GM12878 (cell line): ENCODE data around the gene HIVEP3. TPM values are rescaled to one million over a fixed set of nuclear protein-coding genes. Genes with fewer than 3 reads are reported as not detected.
"Not testable (repeated sequence)": the region's sequence is repeated elsewhere in the genome, so short reads cannot be mapped to it uniquely, and the experiment has no call there.

Experiments used
- ATAC-seq: fragments of 200-7000 bp; cut with Tn5 transposase; 3 replicates; pipeline ENCODE4 v1.9.1; 2020; ENCODE audit warnings: mild to moderate bottlenecking, moderate library complexity
- BruUV-seq: library from RNA; stranded (reverse); fragments of 400-500 nt; replicated peaks from 2 replicates; lab custom pipeline; 2021; lab: Mats Ljungman, UMichigan
- CTCF ChIA-PET: fragments of 300-600 bp; sonication (Branson Sonifier 250); formaldehyde crosslinking; extraction: SDS; loops from one replicate; lab custom pipeline; 2021; ENCODE audit warnings: inconsistent platforms; lab: Yijun Ruan, JAX
- POLR2A ChIA-PET: fragments of 350-600 bp; formaldehyde crosslinking; extraction: SDS; loops from one replicate; lab custom pipeline; 2021; ENCODE audit warnings: inconsistent platforms; lab: Charles Lee
- RAD21 ChIA-PET: fragments of 300-600 bp; sonication (Branson Sonifier 250); formaldehyde crosslinking; loops from one replicate; lab custom pipeline; 2023; ENCODE audit warnings: antibody characterized with exemption; ENCODE audit not compliant: unreplicated experiment; lab: Charles Lee
- SMC1A ChIA-PET: fragments of 300-600 bp; sonication (Branson Sonifier 250); formaldehyde crosslinking; loops from one replicate; lab custom pipeline; 2023; ENCODE audit not compliant: unreplicated experiment, uncharacterized antibody; lab: Charles Lee
- DNase-seq: peaks from one replicate; pipeline ENCODE4 v3.0.0-alpha.2; 2011; ENCODE audit warnings: low read depth, low spot score
- FAIRE-seq: peaks from 3 replicates; lab custom pipeline; 2011; peaks lifted over from hg19 to GRCh38; lab: Jason Lieb, UNC
- H2AFZ ChIP-seq: 2 replicates; pipeline ENCODE4 v1.6.0; 2011; ENCODE audit warnings: low read depth, low read length, control low read depth; ENCODE audit not compliant: control insufficient read depth
- H3K27ac ChIP-seq: 2 replicates; pipeline ENCODE4 v1.5.1; 2011; ENCODE audit warnings: control low read depth; ENCODE audit not compliant: control insufficient read depth, insufficient read depth
- H3K27me3 ChIP-seq, 2 experiments: replicated peaks in 1 of 2; 2 replicates each; pipeline versions ENCODE4 v1.6.0 to v1.6.1; 2011; ENCODE audit warnings: low read length in 1 of 2; ENCODE audit not compliant: control insufficient read depth in 2 of 2, insufficient read depth in 2 of 2
- H3K36me3 ChIP-seq, 2 experiments: 2 replicates each; pipeline ENCODE4 v1.5.1; 2011; ENCODE audit warnings: low read length in 1 of 2; ENCODE audit not compliant: control insufficient read depth in 2 of 2, insufficient read depth in 2 of 2
- H3K4me1 ChIP-seq: 2 replicates; pipeline ENCODE4 v1.6.1; 2011; ENCODE audit warnings: mild to moderate bottlenecking, low read length, moderate library complexity, mixed read lengths; ENCODE audit not compliant: control insufficient read depth, insufficient read depth
- H3K4me2 ChIP-seq: 2 replicates; pipeline ENCODE4 v1.6.0; 2011; ENCODE audit warnings: control low read depth; ENCODE audit not compliant: control insufficient read depth, insufficient read depth
- H3K4me3 ChIP-seq: fragments of 200-600 bp; sonication (generic); 2 replicates; pipeline ENCODE4 v1.5.1; 2016
- H3K79me2 ChIP-seq: 2 replicates; pipeline ENCODE4 v1.6.0; 2011; ENCODE audit warnings: low read length; ENCODE audit not compliant: control insufficient read depth, insufficient read depth
- H3K9ac ChIP-seq: 2 replicates; pipeline ENCODE4 v1.8.0; 2011; ENCODE audit warnings: low read length, control low read depth, mixed read lengths; ENCODE audit not compliant: control insufficient read depth, insufficient read depth
- H3K9me3 ChIP-seq: replicated peaks from 3 replicates; pipeline ENCODE4 v1.5.1; 2011; ENCODE audit warnings: mild to moderate bottlenecking, low read length; ENCODE audit not compliant: control insufficient read depth, insufficient read depth
- H4K20me1 ChIP-seq: 2 replicates; pipeline ENCODE4 v1.6.0; 2011; ENCODE audit not compliant: control insufficient read depth, insufficient read depth
- CBX5 ChIP-seq: sonication (generic); IDR thresholded peaks from 2 replicates; pipeline ENCODE4 v1.6.1; 2016; ENCODE audit warnings: low read depth, moderate library complexity, mild to moderate bottlenecking, inconsistent platforms
- IRF4 ChIP-seq: IDR thresholded peaks from 2 replicates; pipeline ENCODE4 v1.6.1; 2011; ENCODE audit warnings: low read depth, low read length
- KAT2A ChIP-seq: conservative IDR thresholded peaks from 2 replicates; pipeline ENCODE4 v1.6.1; 2011; ENCODE audit warnings: low read depth, low read length; ENCODE audit not compliant: control insufficient read depth
- KLF5 ChIP-seq: fragments of 450-650 bp; IDR thresholded peaks from 2 replicates; pipeline ENCODE4 v1.6.1; 2014; ENCODE audit warnings: mild to moderate bottlenecking; ENCODE audit not compliant: partially characterized antibody
- TCF12 ChIP-seq: IDR thresholded peaks from 2 replicates; pipeline ENCODE4 v1.6.1; 2011; ENCODE audit warnings: low read depth, mild to moderate bottlenecking, low read length
- YY1 ChIP-seq: IDR thresholded peaks from 2 replicates; pipeline ENCODE4 v1.6.1; 2011; ENCODE audit warnings: low read depth, mild to moderate bottlenecking, low read length
- ZNF24 ChIP-seq: fragments of 450-650 bp; IDR thresholded peaks from 2 replicates; pipeline ENCODE4 v1.6.1; 2017; ENCODE audit warnings: antibody characterized with exemption, mild to moderate bottlenecking
- ZNF687 ChIP-seq: fragments of 450-650 bp; IDR thresholded peaks from 2 replicates; pipeline ENCODE4 v1.6.1; 2017; ENCODE audit warnings: mild to moderate bottlenecking, moderate library complexity
- WGBS: methylation state at CpG from one replicate; pipeline ENCODE4 v1.1.6; 2016; ENCODE audit warnings: low lambda C conversion rate; ENCODE audit not compliant: insufficient replicate concordance, insufficient coverage; ENCODE audit errors: missing lambda C conversion rate; 5-methylcytosine and 5-hydroxymethylcytosine counted together
- in situ Hi-C: fragments of 300-500 bp; cut with MboI; formaldehyde crosslinking; loops from 9 replicates; pipeline ENCODE4 v1.14.3; 2018; ENCODE audit warnings: mixed read lengths
- intact Hi-C: fragments of 100-400 bp; cut with micrococcal nuclease; formaldehyde crosslinking; loops from one replicate; pipeline ENCODE4 v1.14.2; 2022; ENCODE audit not compliant: unreplicated experiment
- polyA plus RNA-seq, 11 experiments: library from polyadenylated mRNA; depleted of rRNA in 4 of 11; unstranded in 6 of 11; stranded (reverse) in 5 of 11; fragments of >200 nt; fragmentation: Nextera tagmentation in 4 of 11; fragmentation: Illumina TruSeq in 1 of 11; extraction: Ambion mirVana in 4 of 11; extraction: Trizol in 1 of 11; gene quantifications; 1 replicate in 1 of 11; 2 replicates in 10 of 11; pipeline versions ENCODE4 v1.2.1 to v1.2.3, GENCODE V29; 2011 to 2016; ENCODE audit warnings: inconsistent platforms in 2 of 11, missing spikeins in 2 of 11, low read depth in 1 of 11
- total RNA-seq, 4 experiments: library from RNA; depleted of rRNA in 3 of 4; stranded (reverse); fragments of >200 nt in 3 of 4; fragmentation: Illumina TruSeq in 1 of 4; extraction: Trizol in 1 of 4; gene quantifications; 2 replicates each; pipeline versions ENCODE4 v1.2.1 to v1.2.3, GENCODE V29; 2013 to 2021

The HIVEP3 gene
- total and polyA plus RNA-seq, 10 of the 15 experiments (the other 5 are each of a cell fraction or from before 2014, with no cell fraction given) = 1.8 to 13.6 (median 3.8) TPM

- peak overlapping the region; percentile 87 for H3K27ac ChIP-seq
- no peaks in the 10 kb centered on the region for H3K27me3 ChIP-seq
- BruUV-seq = no TSS peak
- peaks cover 19% of the 10 kb centered on the region for H3K9me3 ChIP-seq
- H3K9ac ChIP-seq = no peak overlapping the region
- H3K36me3 ChIP-seq = no peaks in the 10 kb centered on the region
- TF ChIP-seq KAT2A (no peak), ZNF24 (peak; percentile 96)
- peaks cover 6% of the 10 kb centered on the region for H3K79me2 ChIP-seq
- ChIA-PET SMC1A (interaction anchor here (1.5 to 2.3 kb wide), 2 partner anchors 56 to 85 kb away, joined by 3 to 7 read pairs; no protein-coding TSS in a partner anchor), CTCF (interaction anchor here (0.6 kb wide), 1 partner anchor 179 kb away, joined by 4 read pairs; no protein-coding TSS in a partner anchor), POLR2A (interaction anchor here (1.3 kb wide), 1 partner anchor 10 kb away, joined by 3 read pairs; no protein-coding TSS in a partner anchor), RAD21 (interaction anchor here (2.0 kb wide), 1 partner anchor 32 kb away, joined by 5 read pairs; no protein-coding TSS in a partner anchor)
- in situ Hi-C loops = no loop called here
- no peak for ATAC-seq
- H3K4me3 ChIP-seq = no peak overlapping the region
- H3K4me1 ChIP-seq = peaks cover 20% of the 10 kb centered on the region
- FAIRE-seq = no peak
- WGBS = 77% methylated on average over 2 of the region's 2 CpGs
- H2AFZ ChIP-seq = no peak overlapping the region
- H3K4me2 ChIP-seq = no peak overlapping the region
- no peaks in the 10 kb centered on the region for H4K20me1 ChIP-seq
- intact Hi-C loops = loop anchor here (10.0 kb wide), 2 partner anchors 197 to 227 kb away; no protein-coding TSS in a partner anchor
- no peak for DNase-seq
Observed at GRCh38 chr1:41952208-41952607, 33.5 kb upstream of the HIVEP3 start.

- H3K4me2 ChIP-seq, H2AFZ ChIP-seq, DNase-seq, H4K20me1 ChIP-seq, in situ Hi-C loops, BruUV-seq, H3K9ac ChIP-seq, H3K27me3 ChIP-seq, H3K4me3 ChIP-seq, ATAC-seq, H3K79me2 ChIP-seq, FAIRE-seq, H3K36me3 ChIP-seq: not testable (repeated sequence)
- 0% methylated on average over 3 of the region's 3 CpGs for WGBS
- ChIA-PET POLR2A (interaction anchor here (0.6 to 1.6 kb wide), 6 partner anchors 10 to 208 kb away, joined by 3 to 5 read pairs (median 3); no protein-coding TSS in a partner anchor), CTCF (interaction anchor here (1.1 to 1.3 kb wide), 3 partner anchors 15 to 82 kb away, joined by 3 to 5 read pairs (median 3); no protein-coding TSS in a partner anchor), RAD21 (interaction anchor here (0.7 to 2.4 kb wide), 11 partner anchors 9 to 171 kb away, joined by 3 to 9 read pairs (median 5); no protein-coding TSS in a partner anchor), SMC1A (interaction anchor here (0.9 to 2.3 kb wide), 9 partner anchors 9 to 83 kb away, joined by 3 to 11 read pairs (median 5); no protein-coding TSS in a partner anchor)
- TF ChIP-seq ZNF24 (peak; percentile 43; the same call in 1 of the 2 replicates), TCF12 (0 out of 2 replicates have a peak, but pooled peaks have one; percentile 9), IRF4 (0 out of 2 replicates have a peak, but pooled peaks have one; percentile 19), ZNF687 (0 out of 2 replicates have a peak, but pooled peaks have one; percentile 41), KLF5 (peak; percentile 69), CBX5 (0 out of 2 replicates have a peak, but pooled peaks have one; percentile 80), YY1 (0 out of 2 replicates have a peak, but pooled peaks have one; percentile 29)
- Histone ChIP-seq H3K9me3 (peaks cover 19% of the 10 kb centered on the region), H3K4me1 (peaks cover 20% of the 10 kb centered on the region), H3K27ac (peak overlapping the region; percentile 87)
- intact Hi-C loops = loop anchor here (10.0 kb wide), 2 partner anchors 197 to 227 kb away; no protein-coding TSS in a partner anchor
Observed at GRCh38 chr1:41951492-41951891, 32.8 kb upstream of the HIVEP3 start.
